ENCODE results near the gene STK10. TPM values are rescaled to one million over a fixed set of nuclear protein-coding genes. Genes with fewer than 3 reads are reported as not detected.
A peak's percentile ranks its signal among the peaks of the same experiment; 100 is the strongest.

STK10 gene
- total and polyA plus RNA-seq, 5 donors, result 6.1 to 15.7 (median 11.0) TPM

GRCh38 chr5:172177176-172177575 is 10.8 kb downstream of the STK10 start:
- H3K4me1 ChIP-seq (ENCODE audit: control insufficient read depth, insufficient read depth, low read length), result peaks cover 3% of the 10 kb centered on the region
- H3K9me3 ChIP-seq (ENCODE audit: control insufficient read depth, low read length), result no peaks in the 10 kb centered on the region
- H3K27ac ChIP-seq (ENCODE audit: low read length), result no peak overlapping the region
- no peak overlapping the region for H3K4me3 ChIP-seq (ENCODE audit: low read length)
- no peaks in the 10 kb centered on the region for H3K27me3 ChIP-seq (ENCODE audit: control insufficient read depth, insufficient read depth)
- WGBS, result 84% methylated on average over 7 of the region's 7 CpGs
- no peak for ATAC-seq
- no peak for DNase-seq
- intact Hi-C loops (cut with DNase I), result no loop called here

DNA sequence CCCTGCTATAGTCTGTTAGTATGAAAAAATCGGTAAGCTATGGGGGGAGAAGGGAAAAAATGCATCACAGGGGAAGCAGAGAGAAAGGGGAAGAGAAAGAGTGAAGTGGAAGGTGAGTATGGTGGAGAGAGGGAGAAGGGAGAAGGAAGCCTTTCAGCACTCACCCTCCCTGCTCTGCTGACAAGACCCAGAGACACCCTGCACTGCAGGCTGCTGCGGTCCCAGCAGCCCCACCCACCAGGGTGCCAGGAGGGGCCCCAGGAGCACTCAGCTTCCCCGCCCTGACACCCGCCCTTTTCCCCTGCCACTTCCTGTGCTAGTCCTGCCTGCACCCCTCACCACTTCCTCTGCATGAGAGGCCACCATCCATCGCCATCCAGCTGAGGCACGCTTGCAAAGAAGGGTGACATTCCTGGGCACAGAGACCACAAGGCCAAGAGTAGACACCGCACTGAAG is 12.7 kb downstream of the STK10 start:
- Histone ChIP-seq H3K9me3 (ENCODE audit: control insufficient read depth, low read length) (no peaks in the 10 kb centered on the region), H3K27me3 (ENCODE audit: control insufficient read depth, insufficient read depth) (no peaks in the 10 kb centered on the region), H3K27ac (ENCODE audit: low read length) (peak overlapping the region; percentile 33), H3K4me3 (ENCODE audit: low read length) (no peak overlapping the region), H3K4me1 (ENCODE audit: control insufficient read depth, insufficient read depth, low read length) (peaks cover 3% of the 10 kb centered on the region)
- peak; percentile 53 to 55 for ATAC-seq
- peak; percentile 66 to 88 (median 86) for DNase-seq
- 58% methylated on average over 7 of the region's 7 CpGs for WGBS
- intact Hi-C loops (cut with DNase I), result no loop called here

- Histone ChIP-seq H3K9me3 (ENCODE audit: control insufficient read depth, low read length) (no peaks in the 10 kb centered on the region), H3K4me1 (ENCODE audit: control insufficient read depth, insufficient read depth, low read length) (peaks cover 8% of the 10 kb centered on the region), H3K27me3 (ENCODE audit: control insufficient read depth, insufficient read depth) (no peaks in the 10 kb centered on the region), H3K4me3 (ENCODE audit: low read length) (no peak overlapping the region), H3K27ac (ENCODE audit: low read length) (no peak overlapping the region)
- no peak for ATAC-seq
- no peak for DNase-seq
- intact Hi-C loops (cut with DNase I), result no loop called here
- 78% methylated on average over 12 of the region's 12 CpGs for WGBS
Observed at GRCh38 chr5:172173564-172174153, 14.4 kb downstream of the STK10 start.

DNA sequence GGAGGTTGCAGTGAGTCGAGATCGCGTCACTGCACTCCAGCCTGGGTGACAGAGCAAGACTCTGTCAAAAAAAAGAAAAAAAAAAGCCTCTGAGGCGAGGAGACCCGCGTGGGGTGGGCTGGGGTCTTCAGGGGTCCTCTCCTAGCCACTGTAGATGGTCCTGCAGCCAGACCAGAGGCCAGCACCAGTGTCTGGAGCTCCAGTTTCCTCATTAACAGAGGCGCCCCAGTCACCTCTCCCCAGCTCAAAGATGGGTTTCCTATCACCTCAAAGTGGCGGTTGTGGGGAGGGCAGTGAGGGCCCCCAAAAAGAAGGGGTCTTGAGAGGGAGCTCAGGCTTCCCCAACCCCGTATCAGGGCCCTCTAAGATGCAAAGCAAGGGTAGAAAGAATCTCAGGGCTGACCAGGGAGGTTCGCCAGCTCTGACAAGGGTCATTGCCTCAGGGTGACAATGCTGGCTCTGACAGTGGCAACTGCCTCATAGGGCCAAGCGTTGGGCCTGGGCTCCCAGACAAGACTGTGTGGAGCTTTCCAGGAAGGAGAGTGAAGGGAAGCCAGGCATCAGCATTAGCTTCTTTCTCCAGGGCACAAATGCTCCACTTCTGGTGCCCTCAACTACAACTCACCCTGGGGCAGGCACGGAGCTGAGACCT is 15.0 kb downstream of the STK10 start:
- Histone ChIP-seq H3K4me1 (ENCODE audit: control insufficient read depth, insufficient read depth, low read length) (peaks cover 13% of the 10 kb centered on the region), H3K27ac (ENCODE audit: low read length) (peak overlapping the region; percentile 18), H3K4me3 (ENCODE audit: low read length) (no peak overlapping the region), H3K27me3 (ENCODE audit: control insufficient read depth, insufficient read depth) (no peaks in the 10 kb centered on the region), H3K9me3 (ENCODE audit: control insufficient read depth, low read length) (no peaks in the 10 kb centered on the region)
- peak; percentile 66 to 82 (median 77) for DNase-seq
- WGBS, result 74% methylated on average over 12 of the region's 12 CpGs
- intact Hi-C loops (cut with DNase I), result no loop called here
- peak; percentile 61 to 67 for ATAC-seq

DNA sequence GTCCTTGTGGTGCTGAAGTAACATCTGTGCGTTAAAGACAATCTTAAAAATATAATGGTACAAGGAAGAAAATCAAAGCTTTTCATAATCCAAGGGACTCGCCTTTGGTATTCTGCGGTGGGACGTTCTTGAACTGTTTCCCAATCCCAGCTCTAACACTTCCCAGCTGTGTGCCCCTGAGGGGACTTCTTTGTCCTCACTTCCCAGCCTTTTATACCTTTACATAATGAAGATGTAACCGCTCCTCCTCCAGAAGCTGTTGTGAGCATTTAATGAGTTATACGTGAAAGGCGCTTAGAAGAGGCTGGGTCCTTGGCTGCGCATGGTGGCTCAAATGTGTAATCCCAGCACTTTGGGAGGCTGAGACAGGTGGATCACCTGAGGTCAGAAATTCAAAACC is 16.9 kb downstream of the STK10 start:
- Histone ChIP-seq H3K4me1 (ENCODE audit: control insufficient read depth, insufficient read depth, low read length) (peaks cover 13% of the 10 kb centered on the region), H3K27me3 (ENCODE audit: control insufficient read depth, insufficient read depth) (no peaks in the 10 kb centered on the region), H3K27ac (ENCODE audit: low read length) (no peak overlapping the region), H3K9me3 (ENCODE audit: control insufficient read depth, low read length) (no peaks in the 10 kb centered on the region), H3K4me3 (ENCODE audit: low read length) (no peak overlapping the region)
- intact Hi-C loops (cut with DNase I), result no loop called here
- no peak for ATAC-seq
- 90% methylated on average over 8 of the region's 8 CpGs for WGBS
- no peak for DNase-seq

- H3K27me3 ChIP-seq (ENCODE audit: control insufficient read depth, insufficient read depth), result no peaks in the 10 kb centered on the region
- no peak overlapping the region for H3K4me3 ChIP-seq (ENCODE audit: low read length)
- H3K4me1 ChIP-seq (ENCODE audit: control insufficient read depth, insufficient read depth, low read length), result peaks cover 15% of the 10 kb centered on the region
- ATAC-seq (peak; percentile 65 to 72), DNase-seq (peak in 1 of 3 donors; percentile 43)
- intact Hi-C loops (cut with DNase I), result no loop called here
- peak overlapping the region; percentile 39 for H3K27ac ChIP-seq (ENCODE audit: low read length)
- H3K9me3 ChIP-seq (ENCODE audit: control insufficient read depth, low read length), result no peaks in the 10 kb centered on the region
- WGBS, result 39% methylated on average over 9 of the region's 9 CpGs
Observed at GRCh38 chr5:172170251-172170701, 17.7 kb downstream of the STK10 start.

- ATAC-seq, result no peak
- Histone ChIP-seq H3K4me1 (ENCODE audit: control insufficient read depth, insufficient read depth, low read length) (peaks cover 24% of the 10 kb centered on the region), H3K27ac (ENCODE audit: low read length) (no peak overlapping the region), H3K27me3 (ENCODE audit: control insufficient read depth, insufficient read depth) (no peaks in the 10 kb centered on the region), H3K9me3 (ENCODE audit: control insufficient read depth, low read length) (no peaks in the 10 kb centered on the region), H3K4me3 (ENCODE audit: low read length) (no peak overlapping the region)
- 98% methylated on average over 2 of the region's 2 CpGs for WGBS
- DNase-seq, result no peak
- intact Hi-C loops (cut with DNase I), result no loop called here
Observed at GRCh38 chr5:172169216-172169615, 18.8 kb downstream of the STK10 start.

DNA sequence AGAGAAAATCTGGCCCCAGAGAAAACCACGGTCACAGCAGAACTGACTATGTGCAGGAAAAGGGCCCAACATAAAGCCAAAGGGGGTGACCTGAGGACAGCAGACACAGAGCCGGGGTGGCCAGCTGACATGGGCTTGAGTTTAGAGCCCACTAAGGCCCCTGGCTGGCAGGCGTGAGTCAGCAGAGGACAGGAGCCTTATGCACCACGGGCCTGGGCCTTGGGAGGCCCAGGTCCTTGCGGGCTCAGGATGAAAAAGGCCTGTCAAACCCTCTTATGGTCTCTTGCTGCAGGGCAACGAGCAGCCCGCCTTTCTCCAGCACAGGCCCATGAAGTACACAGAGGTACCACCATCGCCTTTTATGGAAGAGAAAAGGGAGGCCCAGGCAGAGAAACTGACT is 19.7 kb downstream of the STK10 start:
- WGBS, result 72% methylated on average over 8 of the region's 8 CpGs
- DNase-seq (no peak), ATAC-seq (no peak)
- no peaks in the 10 kb centered on the region for H3K27me3 ChIP-seq (ENCODE audit: control insufficient read depth, insufficient read depth)
- H3K4me3 ChIP-seq (ENCODE audit: low read length), result no peak overlapping the region
- H3K27ac ChIP-seq (ENCODE audit: low read length), result peak overlapping the region; percentile 5
- peaks cover 24% of the 10 kb centered on the region for H3K4me1 ChIP-seq (ENCODE audit: control insufficient read depth, insufficient read depth, low read length)
- no peaks in the 10 kb centered on the region for H3K9me3 ChIP-seq (ENCODE audit: control insufficient read depth, low read length)
- intact Hi-C loops (cut with DNase I), result no loop called here

- Histone ChIP-seq H3K27ac (ENCODE audit: low read length) (peak overlapping the region; percentile 5), H3K4me3 (ENCODE audit: low read length) (no peak overlapping the region), H3K27me3 (ENCODE audit: control insufficient read depth, insufficient read depth) (no peaks in the 10 kb centered on the region), H3K9me3 (ENCODE audit: control insufficient read depth, low read length) (no peaks in the 10 kb centered on the region), H3K4me1 (ENCODE audit: control insufficient read depth, insufficient read depth, low read length) (peaks cover 21% of the 10 kb centered on the region)
- intact Hi-C loops (cut with DNase I), result no loop called here
- no peak for ATAC-seq
- DNase-seq, result no peak
- 53% methylated on average over 7 of the region's 7 CpGs for WGBS
Observed at GRCh38 chr5:172167895-172168294, 20.1 kb downstream of the STK10 start.

- DNase-seq (no peak), ATAC-seq (no peak)
- Histone ChIP-seq H3K27ac (ENCODE audit: low read length) (no peak overlapping the region), H3K9me3 (ENCODE audit: control insufficient read depth, low read length) (no peaks in the 10 kb centered on the region), H3K4me3 (ENCODE audit: low read length) (no peak overlapping the region), H3K27me3 (ENCODE audit: control insufficient read depth, insufficient read depth) (no peaks in the 10 kb centered on the region), H3K4me1 (ENCODE audit: control insufficient read depth, insufficient read depth, low read length) (peaks cover 26% of the 10 kb centered on the region)
- WGBS, result 91% methylated on average over 16 of the region's 16 CpGs
- intact Hi-C loops (cut with DNase I), result no loop called here
Observed at GRCh38 chr5:172166030-172166826, 21.8 kb downstream of the STK10 start.

DNA sequence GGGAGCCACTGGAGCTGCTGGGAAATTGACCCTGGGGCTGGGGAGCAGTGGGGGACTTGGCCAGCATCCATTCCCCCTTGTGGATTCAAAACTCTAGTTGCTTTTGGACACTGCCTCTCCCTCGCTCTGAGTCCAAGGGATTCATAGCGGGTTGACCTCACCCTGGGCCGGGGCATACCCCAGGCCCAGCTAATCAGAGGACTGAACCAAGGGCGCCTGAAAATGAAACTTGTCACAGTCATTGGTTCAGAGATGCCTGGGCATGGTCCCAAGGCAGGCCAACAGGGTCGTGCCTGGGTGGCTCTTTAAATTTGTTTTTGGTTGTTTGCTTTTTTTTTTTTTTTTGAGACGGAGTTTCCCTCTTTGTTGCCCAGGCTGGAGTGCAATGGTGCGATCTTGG is 22.6 kb downstream of the STK10 start:
- H3K4me1 ChIP-seq (ENCODE audit: control insufficient read depth, insufficient read depth, low read length), result peaks cover 26% of the 10 kb centered on the region
- ATAC-seq (no peak), DNase-seq (no peak)
- WGBS, result 77% methylated on average over 7 of the region's 7 CpGs
- no peak overlapping the region for H3K4me3 ChIP-seq (ENCODE audit: low read length)
- no peaks in the 10 kb centered on the region for H3K27me3 ChIP-seq (ENCODE audit: control insufficient read depth, insufficient read depth)
- H3K9me3 ChIP-seq (ENCODE audit: control insufficient read depth, low read length), result no peaks in the 10 kb centered on the region
- intact Hi-C loops (cut with DNase I), result no loop called here
- peak overlapping the region; percentile 15 for H3K27ac ChIP-seq (ENCODE audit: low read length)

Data from right cardiac atrium (tissue), 5 donors.